HepG2 (cell line): ENCODE measurements around the gene NKIRAS1. TPM values are rescaled to one million over a fixed set of nuclear protein-coding genes. Genes with fewer than 3 reads are reported as not detected.

Experiments used
- ATRX ChIP-seq: sonication (generic); formaldehyde crosslinking; IDR thresholded peaks from 2 replicates; pipeline ENCODE4 v1.4.0; 2020; ENCODE audit warnings: missing genetic modification reagents, borderline replicate concordance
- CCDC6 ChIP-seq: sonication (generic); formaldehyde crosslinking; IDR thresholded peaks from 2 replicates; pipeline ENCODE4 v1.8.1; 2022; ENCODE audit warnings: mild to moderate bottlenecking, missing genetic modification reagents, moderate library complexity
- FOSL2 ChIP-seq: sonication (generic); formaldehyde crosslinking; IDR thresholded peaks from 2 replicates; pipeline ENCODE4 v1.4.0; 2020; ENCODE audit warnings: missing genetic modification reagents
- JUN ChIP-seq: sonication (generic); formaldehyde crosslinking; IDR thresholded peaks from 2 replicates; pipeline ENCODE4 v1.4.0; 2020; ENCODE audit warnings: mild to moderate bottlenecking, missing genetic modification reagents
- KDM1A ChIP-seq: IDR thresholded peaks from 2 replicates; pipeline ENCODE4 v1.6.1; 2016; ENCODE audit warnings: missing compliant biosample characterization
- KDM4B ChIP-seq: sonication (generic); formaldehyde crosslinking; IDR thresholded peaks from 2 replicates; pipeline ENCODE4 v1.4.0; 2020; ENCODE audit warnings: missing genetic modification reagents
- POLR2AphosphoS5 ChIP-seq: IDR thresholded peaks from 2 replicates; pipeline ENCODE4 v1.6.1; 2012; ENCODE audit warnings: low read depth, low read length
- REST ChIP-seq, 2 experiments: IDR thresholded peaks; 2 replicates each; pipeline ENCODE4 v1.6.1; 2011 to 2012; ENCODE audit warnings: low read length in 2 of 2, borderline replicate concordance in 1 of 2, low read depth in 1 of 2, mild to moderate bottlenecking in 1 of 2, moderate library complexity in 1 of 2
- SAP130 ChIP-seq: IDR thresholded peaks from 2 replicates; pipeline ENCODE4 v1.6.1; 2016; ENCODE audit warnings: low read depth
- SKI ChIP-seq: fragments of 450-650 bp; IDR thresholded peaks from one replicate; pipeline ENCODE4 v1.6.1; 2018; ENCODE audit warnings: mild to moderate bottlenecking; ENCODE audit not compliant: partially characterized antibody
- SP1 ChIP-seq, 2 experiments: fragments of 450-650 bp in 1 of 2; sonication (generic) in 1 of 2; formaldehyde crosslinking in 1 of 2; IDR thresholded peaks; 2 replicates each; pipeline versions ENCODE4 v1.4.0 to v1.6.1; 2016 to 2020; ENCODE audit warnings: missing genetic modification reagents in 1 of 2
- TBX3 ChIP-seq: fragments of 450-650 bp; IDR thresholded peaks from 2 replicates; pipeline ENCODE4 v1.6.1; 2017; ENCODE audit warnings: antibody characterized with exemption, mild to moderate bottlenecking, inconsistent platforms, borderline replicate concordance
- TCF7 ChIP-seq: sonication (generic); IDR thresholded peaks from 2 replicates; pipeline ENCODE4 v1.6.1; 2016; ENCODE audit warnings: antibody characterized with exemption, low read depth
- ZBTB20 ChIP-seq: sonication (generic); formaldehyde crosslinking; IDR thresholded peaks from 2 replicates; pipeline ENCODE4 v1.8.1; 2023; ENCODE audit warnings: missing genetic modification reagents, low read depth, mild to moderate bottlenecking, borderline replicate concordance
- ZNF101 ChIP-seq: sonication (generic); formaldehyde crosslinking; IDR thresholded peaks from 2 replicates; pipeline ENCODE4 v1.4.0; 2020; ENCODE audit warnings: mild to moderate bottlenecking, low read depth, missing genetic modification reagents, borderline replicate concordance
- ZNF761 ChIP-seq: sonication (generic); formaldehyde crosslinking; conservative IDR thresholded peaks from 2 replicates; pipeline ENCODE4 v1.4.0; 2020; ENCODE audit warnings: mild to moderate bottlenecking, missing genetic modification reagents
- polyA plus RNA-seq, 8 experiments: library from polyadenylated mRNA; depleted of rRNA in 3 of 8; stranded (reverse) in 7 of 8; unstranded in 1 of 8; fragments of >200 nt; fragmentation: Illumina TruSeq in 4 of 8; extraction: Trizol in 4 of 8; gene quantifications; 2 replicates each; pipeline versions ENCODE4 v1.2.1 to v1.2.3, GENCODE V29; 2011 to 2016; ENCODE audit warnings: low read depth in 4 of 8, missing spikeins in 1 of 8, mixed read lengths in 1 of 8; ENCODE audit not compliant: insufficient read depth in 1 of 8
- total RNA-seq, 5 experiments: library from RNA; depleted of rRNA; stranded (reverse); fragments of >200 nt; fragmentation: Illumina TruSeq; extraction: Trizol; gene quantifications; 2 replicates each; pipeline ENCODE4 v1.2.3, GENCODE V29; 2016; ENCODE audit warnings: low read depth in 1 of 5
- TF ChIP-seq, protein P1 (sequence below), 2 experiments: sonication (generic) in 1 of 2; formaldehyde crosslinking in 1 of 2; IDR thresholded peaks; 2 replicates each; pipeline versions ENCODE4 v1.6.1 to v1.9.0; 2014 to 2022; ENCODE audit warnings: antibody characterized with exemption in 1 of 2, borderline replicate concordance in 1 of 2, inconsistent platforms in 1 of 2, low read depth in 1 of 2, missing genetic modification reagents in 1 of 2
- TF ChIP-seq, protein P2 (sequence below): sonication (generic); formaldehyde crosslinking; IDR thresholded peaks from 2 replicates; pipeline ENCODE4 v1.4.0; 2020; ENCODE audit warnings: mild to moderate bottlenecking, missing genetic modification reagents

Gene NKIRAS1
- total and polyA plus RNA-seq, 2 of the 13 experiments (the other 11 are each of a cell fraction or from before 2014, with no cell fraction given), result 4.3 to 8.0 TPM

GRCh38 chr3:23944861-23945662 lies 28.3 kb upstream of the NKIRAS1 start, which contains the start of gene NR1D2 (continued):
- TF ChIP-seq, protein P1, sequence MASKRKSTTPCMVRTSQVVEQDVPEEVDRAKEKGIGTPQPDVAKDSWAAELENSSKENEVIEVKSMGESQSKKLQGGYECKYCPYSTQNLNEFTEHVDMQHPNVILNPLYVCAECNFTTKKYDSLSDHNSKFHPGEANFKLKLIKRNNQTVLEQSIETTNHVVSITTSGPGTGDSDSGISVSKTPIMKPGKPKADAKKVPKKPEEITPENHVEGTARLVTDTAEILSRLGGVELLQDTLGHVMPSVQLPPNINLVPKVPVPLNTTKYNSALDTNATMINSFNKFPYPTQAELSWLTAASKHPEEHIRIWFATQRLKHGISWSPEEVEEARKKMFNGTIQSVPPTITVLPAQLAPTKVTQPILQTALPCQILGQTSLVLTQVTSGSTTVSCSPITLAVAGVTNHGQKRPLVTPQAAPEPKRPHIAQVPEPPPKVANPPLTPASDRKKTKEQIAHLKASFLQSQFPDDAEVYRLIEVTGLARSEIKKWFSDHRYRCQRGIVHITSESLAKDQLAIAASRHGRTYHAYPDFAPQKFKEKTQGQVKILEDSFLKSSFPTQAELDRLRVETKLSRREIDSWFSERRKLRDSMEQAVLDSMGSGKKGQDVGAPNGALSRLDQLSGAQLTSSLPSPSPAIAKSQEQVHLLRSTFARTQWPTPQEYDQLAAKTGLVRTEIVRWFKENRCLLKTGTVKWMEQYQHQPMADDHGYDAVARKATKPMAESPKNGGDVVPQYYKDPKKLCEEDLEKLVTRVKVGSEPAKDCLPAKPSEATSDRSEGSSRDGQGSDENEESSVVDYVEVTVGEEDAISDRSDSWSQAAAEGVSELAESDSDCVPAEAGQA (IDR thresholded peaks at IDR 0.05; ENCODE audit: low read depth), result no peak
- TF ChIP-seq, protein P1 (CRISPR knock-in tag; IDR thresholded peaks at IDR 0.05; ENCODE audit: borderline replicate concordance), result no peak
- TF ChIP-seq REST (IDR thresholded peaks at IDR 0.05; ENCODE audit: borderline replicate concordance in 1 of 2, low read depth in 1 of 2, low read length in 2 of 2), result no peak
- peak; percentile 29; the same call in 1 of the 2 replicates for TF ChIP-seq POLR2AphosphoS5
- no peak for TF ChIP-seq ZNF101 (CRISPR knock-in tag)
- no peak for TF ChIP-seq KDM1A (CRISPR knock-in tag)
- TF ChIP-seq TCF7, result no peak
- no peak for TF ChIP-seq ATRX (CRISPR knock-in tag)
- no peak for TF ChIP-seq JUN
- TF ChIP-seq SKI, result peak; percentile 45
- no peak for TF ChIP-seq ZNF761 (CRISPR knock-in tag)
- TF ChIP-seq SP1 (IDR thresholded peaks at IDR 0.05), result no peak
- no peak for TF ChIP-seq SP1 (CRISPR knock-in tag; IDR thresholded peaks at IDR 0.05)
- TF ChIP-seq TBX3, result no peak
- no peak for TF ChIP-seq KDM4B (CRISPR knock-in tag)
- TF ChIP-seq CCDC6 (CRISPR knock-in tag), result no peak
- peak; percentile 63; the same call in 1 of the 2 replicates for TF ChIP-seq SAP130 (CRISPR knock-in tag)
- TF ChIP-seq ZBTB20, result no peak
- no peak for TF ChIP-seq FOSL2 (CRISPR knock-in tag)
- TF ChIP-seq, protein P2, sequence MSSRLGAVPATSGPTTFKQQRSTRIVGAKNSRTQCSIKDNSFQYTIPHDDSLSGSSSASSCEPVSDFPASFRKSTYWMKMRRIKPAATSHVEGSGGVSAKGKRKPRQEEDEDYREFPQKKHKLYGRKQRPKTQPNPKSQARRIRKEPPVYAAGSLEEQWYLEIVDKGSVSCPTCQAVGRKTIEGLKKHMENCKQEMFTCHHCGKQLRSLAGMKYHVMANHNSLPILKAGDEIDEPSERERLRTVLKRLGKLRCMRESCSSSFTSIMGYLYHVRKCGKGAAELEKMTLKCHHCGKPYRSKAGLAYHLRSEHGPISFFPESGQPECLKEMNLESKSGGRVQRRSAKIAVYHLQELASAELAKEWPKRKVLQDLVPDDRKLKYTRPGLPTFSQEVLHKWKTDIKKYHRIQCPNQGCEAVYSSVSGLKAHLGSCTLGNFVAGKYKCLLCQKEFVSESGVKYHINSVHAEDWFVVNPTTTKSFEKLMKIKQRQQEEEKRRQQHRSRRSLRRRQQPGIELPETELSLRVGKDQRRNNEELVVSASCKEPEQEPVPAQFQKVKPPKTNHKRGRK (CRISPR knock-in tag), result no peak
